Adrenal gland (tissue), 12 donors: Measurements from ENCODE around the gene TMPRSS5. TPM values are rescaled to one million over a fixed set of nuclear protein-coding genes. Genes with fewer than 3 reads are reported as not detected.

Experiments
- DNase-seq, 7 donors: peaks; one replicate each; pipeline ENCODE4 v3.0.0-alpha.2; 2019 to 2020
- H3K27ac ChIP-seq, 5 donors: fragments of 200-600 bp; sonication (generic) in 4 of 5; 1 replicate in 3 of 5; 2 replicates in 2 of 5; pipeline versions ENCODE4 v1.5.1 to v1.8.0; 2016 to 2020; ENCODE audit warnings: mild to moderate bottlenecking in 1 of 5
- H3K27me3 ChIP-seq: fragments of 200-600 bp; 2 replicates; pipeline ENCODE4 v1.8.0; 2021
- H3K36me3 ChIP-seq, 2 donors: fragments of 200-600 bp; replicated peaks in 1 of 2; 1 replicate in 1 of 2; 2 replicates in 1 of 2; pipeline versions ENCODE4 v1.5.1 to v1.8.0; 2018 to 2022
- H3K4me1 ChIP-seq, 2 donors: fragments of 200-600 bp; replicated peaks in 1 of 2; 1 replicate in 1 of 2; 2 replicates in 1 of 2; pipeline versions ENCODE4 v1.5.1 to v1.8.0; 2018 to 2021
- H3K4me3 ChIP-seq, 4 donors: fragments of 200-600 bp; sonication (generic) in 3 of 4; one replicate each; pipeline ENCODE4 v1.5.1; 2016 to 2018
- H3K9me3 ChIP-seq, 3 donors: fragments of 200-600 bp; sonication (generic) in 1 of 3; replicated peaks in 1 of 3; 1 replicate in 2 of 3; 2 replicates in 1 of 3; pipeline versions ENCODE4 v1.5.1 to v1.8.0; 2016 to 2021
- CTCF ChIP-seq, 6 experiments: fragments of 450-650 bp in 4 of 6; fragments of 200-600 bp in 2 of 6; sonication (generic) in 1 of 6; IDR thresholded peaks; 1 replicate in 5 of 6; 2 replicates in 1 of 6; pipeline versions ENCODE4 v1.5.1 to v1.8.0; 2016 to 2021; ENCODE audit warnings: antibody characterized with exemption in 6 of 6, mild to moderate bottlenecking in 2 of 6, moderate library complexity in 1 of 6
- POLR2A ChIP-seq, 2 donors: fragments of 450-650 bp; IDR thresholded peaks; one replicate each; pipeline ENCODE4 v1.6.1; 2017; ENCODE audit warnings: antibody characterized with exemption in 2 of 2, mild to moderate bottlenecking in 2 of 2, moderate library complexity in 1 of 2
- WGBS, 4 donors: extraction: QIAGEN DNeasy Blood & Tissue Kit in 2 of 4; methylation state at CpG; one replicate each; pipeline versions ENCODE4 v1.1.5 to v1.1.7; 2013 to 2017; 5-methylcytosine and 5-hydroxymethylcytosine counted together
- intact Hi-C, 2 donors: fragments of 100-400 bp; cut with DNase I; formaldehyde crosslinking; loops; one replicate each; pipeline versions ENCODE4 v1.14.1 to v1.15.0; 2022 to 2023
- polyA plus RNA-seq, 3 donors: library from polyadenylated mRNA; stranded (reverse); fragments of 200-250 nt in 2 of 3; fragments of 350-450 nt in 1 of 3; fragmentation: Illumina TruSeq in 1 of 3; extraction: RNeasy Lipid Tissue Mini Kit (QIAGEN cat#74804) in 1 of 3; gene quantifications; one replicate each; pipeline ENCODE4 v1.2.3, GENCODE V29; 2013 to 2014
- total RNA-seq, 9 donors: library from RNA; depleted of rRNA in 4 of 9; stranded (reverse); fragments of >200 nt in 4 of 9; fragments of 120-200 nt in 1 of 9; fragmentation: NEBNext Ultra II Directional in 1 of 9; extraction: Animal tissue kit (Norgen Biotek cat#: 25700) in 1 of 9; gene quantifications; one replicate each; pipeline versions ENCODE4 v1.1.0 to v1.2.4, GENCODE V29; 2013 to 2023
- donor health status: healthy with polysubstance abuse.
- donor health status: Bipolar disorder and iron deficiency.
- donor health status: DM: yes; HTN: yes; CAD: no.
- donor health status: DM: no; HTN: no; CAD: no.
- donor health status: DM: no; HTN: no; CAD: no.
- donor health status: DM: yes; HTN: yes; CAD: no.

TMPRSS5 gene
- total and polyA plus RNA-seq, 12 donors, result 0.07 to 1.5 (median 0.75) TPM; not detected in 4

- TF ChIP-seq POLR2A (IDR thresholded peaks at IDR 0.05) (no peak), CTCF (IDR thresholded peaks at IDR 0.05) (peak in 4 of 6 experiments; percentile 50 to 66 (median 58))
- intact Hi-C loops, result loop anchor here (5.0 to 10.0 kb wide), 2 partner anchors 419 to 426 kb away; partner anchors contain the start of gene TTC12 (in 1 of the 2)
- 32 to 46% (median 43%) methylated on average over 4 of the region's 4 CpGs for WGBS, 4 donors
Observed at GRCh38 chr11:113730887-113731726, 25.0 kb upstream of the TMPRSS5 start.

GRCh38 chr11:113729456-113729855, 23.3 kb upstream of the TMPRSS5 start:
- Histone ChIP-seq H3K27me3 (no peaks in the 10 kb centered on the region), H3K9me3 (no peaks in the 10 kb centered on the region), H3K4me1 (peaks cover 4 to 13% of the 10 kb centered on the region in 2 donors), H3K27ac (no peak overlapping the region), H3K4me3 (no peak overlapping the region), H3K36me3 (no peaks in the 10 kb centered on the region)
- DNase-seq, result no peak
- TF ChIP-seq CTCF (IDR thresholded peaks at IDR 0.05) (no peak), POLR2A (IDR thresholded peaks at IDR 0.05) (no peak)
- WGBS, 4 donors, result 73 to 84% (median 79%) methylated on average over 5 of the region's 5 CpGs
- intact Hi-C loops, result no loop called here

More at GRCh38 chr11:113730887-113731726, 25.0 kb upstream of the TMPRSS5 start:
- Histone ChIP-seq H3K27me3 (no peaks in the 10 kb centered on the region), H3K36me3 (peaks cover 0 to 8% of the 10 kb centered on the region in 2 donors), H3K4me1 (peaks cover 4 to 13% of the 10 kb centered on the region in 2 donors), H3K4me3 (no peak overlapping the region), H3K9me3 (no peaks in the 10 kb centered on the region), H3K27ac (peak overlapping the region in 1 of 5 donors; percentile 13)
- DNase-seq, result peak; percentile 29 to 75 (median 40)

- 72 to 82% (median 78%) methylated on average over 3 of the region's 3 CpGs for WGBS, 4 donors
- no peak for TF ChIP-seq CTCF (IDR thresholded peaks at IDR 0.05)
- no peak for TF ChIP-seq POLR2A (IDR thresholded peaks at IDR 0.05)
- no peaks in the 10 kb centered on the region for H3K36me3 ChIP-seq
- H3K4me3 ChIP-seq, result no peak overlapping the region
- intact Hi-C loops, result no loop called here
- no peak overlapping the region for H3K27ac ChIP-seq
- H3K27me3 ChIP-seq, result no peaks in the 10 kb centered on the region
- H3K9me3 ChIP-seq, result no peaks in the 10 kb centered on the region
- peak in 2 of 7 donors; percentile 2 to 20 for DNase-seq
- H3K4me1 ChIP-seq, result peaks cover 4 to 18% of the 10 kb centered on the region in 2 donors
Observed at GRCh38 chr11:113728814-113729213, 22.7 kb upstream of the TMPRSS5 start.

GRCh38 chr11:113725913-113726312, 19.8 kb upstream of the TMPRSS5 start:
- 93 to 97% (median 95%) methylated on average over 3 of the region's 3 CpGs for WGBS, 4 donors
- H3K36me3 ChIP-seq, result no peaks in the 10 kb centered on the region
- TF ChIP-seq CTCF (IDR thresholded peaks at IDR 0.05) (no peak), POLR2A (IDR thresholded peaks at IDR 0.05) (no peak)
- no peak overlapping the region for H3K27ac ChIP-seq
- H3K27me3 ChIP-seq, result no peaks in the 10 kb centered on the region
- H3K9me3 ChIP-seq, result no peaks in the 10 kb centered on the region
- no peak for DNase-seq
- no peak overlapping the region for H3K4me3 ChIP-seq
- H3K4me1 ChIP-seq, result peaks cover 0 to 12% of the 10 kb centered on the region in 2 donors
- intact Hi-C loops, result no loop called here
